Activated CD4-positive, alpha-beta T cell treated with anti-CD3 and anti-CD28 coated beads, Interleukin-2, amount 10 ng/mL, durations not matched to agents 7 days and 5 days (primary cell): ENCODE results near the gene SLC34A1. TPM values are rescaled to one million over a fixed set of nuclear protein-coding genes. Genes with fewer than 3 reads are reported as not detected.
"Not testable (repeated sequence)": the region's sequence is repeated elsewhere in the genome, so short reads cannot be mapped to it uniquely, and the experiment has no call there.

Experiments used
- CTCF ChIA-PET: fragments of 350-600 bp; sonication (Branson Sonifier 250); formaldehyde crosslinking; loops from one replicate; lab custom pipeline; 2021; ENCODE audit warnings: antibody characterized with exemption; lab: Charles Lee
- POLR2A ChIA-PET: fragments of 350-600 bp; sonication (Branson Sonifier 250); formaldehyde crosslinking; loops from one replicate; lab custom pipeline; 2021; ENCODE audit warnings: antibody characterized with exemption; lab: Charles Lee
- DNase-seq: peaks from one replicate; pipeline ENCODE4 v3.0.0-alpha.2; 2020
- H3K27ac Mint-ChIP-seq: one replicate; pipeline ENCODE4 v1.8.0; 2021; ENCODE audit warnings: mild to moderate bottlenecking, moderate library complexity, mixed read lengths
- H3K27me3 Mint-ChIP-seq: one replicate; pipeline ENCODE4 v1.8.0; 2021; ENCODE audit warnings: mixed read lengths
- H3K36me3 Mint-ChIP-seq: one replicate; pipeline ENCODE4 v1.8.0; 2021; ENCODE audit warnings: low read depth, mixed read lengths
- H3K4me1 Mint-ChIP-seq: one replicate; pipeline ENCODE4 v1.8.0; 2021; ENCODE audit warnings: mixed read lengths
- H3K4me3 Mint-ChIP-seq: one replicate; pipeline ENCODE4 v1.8.0; 2021; ENCODE audit warnings: mild to moderate bottlenecking, moderate library complexity, mixed read lengths
- H3K9me3 Mint-ChIP-seq: one replicate; pipeline ENCODE4 v1.8.0; 2021; ENCODE audit warnings: mixed read lengths
- total RNA-seq, 2 experiments: library from RNA; stranded (reverse); gene quantifications; one replicate each; pipeline ENCODE4 v1.2.3, GENCODE V29; 2021

The SLC34A1 gene
- total RNA-seq, 2 experiments from 2014 or later = 0.12 to 0.27 TPM

- no peak for DNase-seq
- peak overlapping the region; percentile 91 for H3K4me3 Mint-ChIP-seq
- peaks cover 44% of the 10 kb centered on the region for H3K36me3 Mint-ChIP-seq
- peaks cover 12% of the 10 kb centered on the region for H3K9me3 Mint-ChIP-seq
- H3K27ac Mint-ChIP-seq = peak overlapping the region; percentile 85
- CTCF ChIA-PET = interaction anchor here (5.0 to 17.1 kb wide), 2 partner anchors 14 to 33 kb away, joined by 26 to 145 read pairs; no protein-coding TSS in a partner anchor
- POLR2A ChIA-PET = interaction anchor here (1.3 kb wide), 1 partner anchor 44 kb away, joined by 3 read pairs; no protein-coding TSS in a partner anchor
- H3K27me3 Mint-ChIP-seq = no peaks in the 10 kb centered on the region
- H3K4me1 Mint-ChIP-seq = peaks cover 79% of the 10 kb centered on the region
Measured at GRCh38 chr5:177357146-177357458, 27.1 kb upstream of the SLC34A1 start.

GRCh38 chr5:177357459-177358351 is 26.5 kb upstream of the SLC34A1 start, which contains the start of gene RGS14:
Gene RGS14, plus strand, starts transcription at chr5:177357924. Its CDS starts 101 bp downstream, at chr5:177358025.
- Mint-ChIP-seq H3K4me1 (peaks cover 81% of the 10 kb centered on the region), H3K4me3 (peak within 1 kb of the TSS; percentile 91), H3K9me3 (peaks cover 12% of the 10 kb centered on the region), H3K27me3 (no peaks in the 10 kb centered on the region), H3K36me3 (peaks cover 48% of the 10 kb centered on the region), H3K27ac (peak within 1 kb of the TSS; percentile 85)
- peak; percentile 83 for DNase-seq
- ChIA-PET POLR2A (interaction anchor here (1.3 kb wide), 1 partner anchor 45 kb away, joined by 3 read pairs; no protein-coding TSS in a partner anchor), CTCF (interaction anchor here (0.7 to 17.1 kb wide), 7 partner anchors 13 to 96 kb away, joined by 3 to 145 read pairs (median 4); no protein-coding TSS in a partner anchor)

- H3K9me3 Mint-ChIP-seq = peaks cover 12% of the 10 kb centered on the region
- no peak for DNase-seq
- CTCF ChIA-PET = interaction anchor here (0.7 to 17.1 kb wide), 8 partner anchors 13 to 96 kb away, joined by 3 to 145 read pairs (median 4); no protein-coding TSS in a partner anchor
- POLR2A ChIA-PET = interaction anchor here (1.3 kb wide), 1 partner anchor 46 kb away, joined by 3 read pairs; no protein-coding TSS in a partner anchor
- H3K27me3 Mint-ChIP-seq = no peaks in the 10 kb centered on the region
- peaks cover 81% of the 10 kb centered on the region for H3K4me1 Mint-ChIP-seq
- peaks cover 48% of the 10 kb centered on the region for H3K36me3 Mint-ChIP-seq
- peak overlapping the region; percentile 82 for H3K27ac Mint-ChIP-seq
- peak overlapping the region; percentile 91 for H3K4me3 Mint-ChIP-seq
Measured at GRCh38 chr5:177358370-177358819, 25.8 kb upstream of the SLC34A1 start.

DNA sequence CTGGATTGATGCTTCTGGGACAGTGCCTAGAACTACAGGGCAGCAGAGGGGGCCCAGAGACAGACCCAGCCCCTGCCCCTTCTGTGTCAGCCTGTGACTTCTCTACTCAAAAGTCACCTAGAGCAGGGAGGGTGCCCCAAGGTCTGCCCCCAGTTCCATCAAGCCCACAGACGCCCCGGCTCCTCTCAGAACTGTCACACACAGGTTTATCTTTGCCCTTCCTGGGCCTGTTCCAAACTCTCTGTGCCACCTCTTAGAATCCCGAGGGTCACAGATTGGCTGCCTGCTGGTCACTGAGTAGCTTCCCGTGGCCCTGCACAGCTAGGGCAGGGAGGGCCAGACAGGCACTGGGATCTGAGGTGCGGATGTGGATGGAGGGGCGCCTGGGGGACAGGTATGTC is 24.8 kb upstream of the SLC34A1 start:
- H3K36me3 Mint-ChIP-seq = peaks cover 48% of the 10 kb centered on the region
- H3K4me1 Mint-ChIP-seq = peaks cover 86% of the 10 kb centered on the region
- H3K27ac Mint-ChIP-seq = no peak overlapping the region
- H3K4me3 Mint-ChIP-seq = peak overlapping the region; percentile 91
- peaks cover 8% of the 10 kb centered on the region for H3K9me3 Mint-ChIP-seq
- ChIA-PET POLR2A (no interaction called here), CTCF (interaction anchor here (1.2 to 17.1 kb wide), 3 partner anchors 12 to 58 kb away, joined by 3 to 145 read pairs (median 4); no protein-coding TSS in a partner anchor)
- no peak for DNase-seq
- H3K27me3 Mint-ChIP-seq = no peaks in the 10 kb centered on the region

- Mint-ChIP-seq H3K4me3 (peak overlapping the region; percentile 91), H3K36me3 (peaks cover 46% of the 10 kb centered on the region), H3K4me1 (peaks cover 86% of the 10 kb centered on the region), H3K27ac (no peak overlapping the region), H3K27me3 (no peaks in the 10 kb centered on the region), H3K9me3 (peaks cover 4% of the 10 kb centered on the region)
- ChIA-PET POLR2A (no interaction called here), CTCF (interaction anchor here (1.2 to 17.1 kb wide), 4 partner anchors 11 to 58 kb away, joined by 3 to 145 read pairs (median 6); no protein-coding TSS in a partner anchor)
- DNase-seq = no peak
Measured at GRCh38 chr5:177359860-177360259, 24.4 kb upstream of the SLC34A1 start.

GRCh38 chr5:177360740-177361139 is 23.5 kb upstream of the SLC34A1 start:
- POLR2A ChIA-PET = interaction anchor here (1.4 kb wide), 1 partner anchor 10 kb away, joined by 5 read pairs; no protein-coding TSS in a partner anchor
- not testable (repeated sequence) for DNase-seq, H3K27ac Mint-ChIP-seq, H3K27me3 Mint-ChIP-seq, H3K9me3 Mint-ChIP-seq, H3K4me3 Mint-ChIP-seq
- Mint-ChIP-seq H3K4me1 (peaks cover 86% of the 10 kb centered on the region), H3K36me3 (peaks cover 44% of the 10 kb centered on the region)
- CTCF ChIA-PET = interaction anchor here (0.5 to 17.1 kb wide), 11 partner anchors 9 to 418 kb away, joined by 3 to 145 read pairs (median 4); partner anchors contain the start of gene LMAN2

GRCh38 chr5:177361418-177362291 is 22.6 kb upstream of the SLC34A1 start:
- Mint-ChIP-seq H3K4me1 (peaks cover 81% of the 10 kb centered on the region), H3K4me3 (peak overlapping the region; percentile 71), H3K36me3 (peaks cover 48% of the 10 kb centered on the region), H3K27ac (peak overlapping the region; percentile 82), H3K27me3 (no peaks in the 10 kb centered on the region), H3K9me3 (no peaks in the 10 kb centered on the region)
- ChIA-PET POLR2A (interaction anchor here (0.6 to 1.4 kb wide), 2 partner anchors 9 to 10 kb away, joined by 3 to 5 read pairs; partner anchors contain the start of gene LMAN2), CTCF (interaction anchor here (0.5 to 17.1 kb wide), 10 partner anchors 9 to 131 kb away, joined by 3 to 145 read pairs (median 4); partner anchors contain the start of gene LMAN2)
- DNase-seq = no peak

- Mint-ChIP-seq H3K27ac (peak overlapping the region; percentile 37), H3K9me3 (no peaks in the 10 kb centered on the region), H3K27me3 (no peaks in the 10 kb centered on the region), H3K36me3 (peaks cover 52% of the 10 kb centered on the region), H3K4me3 (peak overlapping the region; percentile 71), H3K4me1 (peaks cover 75% of the 10 kb centered on the region)
- no peak for DNase-seq
- ChIA-PET POLR2A (no interaction called here), CTCF (interaction anchor here (0.8 to 17.1 kb wide), 5 partner anchors 9 to 130 kb away, joined by 3 to 145 read pairs (median 3); partner anchors contain the start of gene LMAN2)
Measured at GRCh38 chr5:177362292-177362609, 22.0 kb upstream of the SLC34A1 start.

- peak overlapping the region; percentile 84 for H3K27ac Mint-ChIP-seq
- peak; percentile 57 for DNase-seq
- peak overlapping the region; percentile 71 for H3K4me3 Mint-ChIP-seq
- H3K4me1 Mint-ChIP-seq = peaks cover 71% of the 10 kb centered on the region
- peaks cover 56% of the 10 kb centered on the region for H3K36me3 Mint-ChIP-seq
- H3K27me3 Mint-ChIP-seq = no peaks in the 10 kb centered on the region
- H3K9me3 Mint-ChIP-seq = no peaks in the 10 kb centered on the region
- POLR2A ChIA-PET = no interaction called here
- CTCF ChIA-PET = interaction anchor here (0.8 to 17.1 kb wide), 4 partner anchors 8 to 44 kb away, joined by 3 to 145 read pairs (median 12); no protein-coding TSS in a partner anchor
Measured at GRCh38 chr5:177362610-177363507, 21.4 kb upstream of the SLC34A1 start.

GRCh38 chr5:177363565-177363964 is 20.7 kb upstream of the SLC34A1 start:
- Mint-ChIP-seq H3K4me3 (peak overlapping the region; percentile 40), H3K27ac (no peak overlapping the region), H3K4me1 (peaks cover 75% of the 10 kb centered on the region), H3K36me3 (peaks cover 57% of the 10 kb centered on the region), H3K27me3 (no peaks in the 10 kb centered on the region), H3K9me3 (no peaks in the 10 kb centered on the region)
- ChIA-PET POLR2A (no interaction called here), CTCF (interaction anchor here (1.8 to 17.1 kb wide), 3 partner anchors 8 to 27 kb away, joined by 6 to 145 read pairs (median 22); no protein-coding TSS in a partner anchor)
- DNase-seq = no peak
